HEK293 (cell line): ENCODE data around the gene MED14.

Experiments used
- CTCF ChIA-PET: fragments of 350-600 bp; formaldehyde crosslinking; extraction: SDS; loops from one replicate; lab custom pipeline; 2021; ENCODE audit warnings: antibody characterized with exemption; lab: Yijun Ruan, JAX
- POLR2A ChIA-PET: fragments of 300-600 bp; formaldehyde crosslinking; extraction: SDS; loops from one replicate; lab custom pipeline; 2020; ENCODE audit warnings: antibody characterized with exemption, inconsistent platforms; lab: Yijun Ruan, JAX
- H3K27ac ChIP-seq: fragments of 200-500 bp; sonication (Bioruptor generic); 2 replicates; pipeline ENCODE4 v1.5.1; 2014; ENCODE audit warnings: low read depth, low read length, control low read depth, inconsistent platforms; ENCODE audit errors: extremely low read depth
- H3K36me3 ChIP-seq, 2 experiments: fragments of 200-500 bp in 1 of 2; sonication (Bioruptor generic) in 1 of 2; 1 replicate in 1 of 2; 2 replicates in 1 of 2; pipeline ENCODE4 v1.5.1; 2014 to 2017; ENCODE audit warnings: inconsistent platforms in 2 of 2, low read length in 2 of 2; ENCODE audit not compliant: control insufficient read depth in 2 of 2, insufficient read depth in 1 of 2
- H3K4me1 ChIP-seq: fragments of 200-500 bp; sonication (Bioruptor generic); 2 replicates; pipeline ENCODE4 v1.5.1; 2014; ENCODE audit warnings: mild to moderate bottlenecking, low read length, inconsistent platforms; ENCODE audit not compliant: control insufficient read depth, insufficient read depth
- H3K4me3 ChIP-seq: 2 replicates; pipeline ENCODE4 v1.5.1; 2011; ENCODE audit warnings: low read depth, mild to moderate bottlenecking, control low read depth, low read length, moderate library complexity
- H3K9me3 ChIP-seq: fragments of 200-500 bp; sonication (Bioruptor generic); 2 replicates; pipeline ENCODE4 v1.5.1; 2014; ENCODE audit warnings: low read depth, low read length, inconsistent platforms; ENCODE audit not compliant: control insufficient read depth, insufficient read depth
- GLI4 ChIP-seq: fragments of 450-650 bp; formaldehyde crosslinking; IDR thresholded peaks from 2 replicates; pipeline ENCODE4 v1.5.1; 2016; ENCODE audit warnings: missing biosample characterization, missing genetic modification characterization
- INSM2 ChIP-seq: fragments of 450-650 bp; formaldehyde crosslinking; IDR thresholded peaks from 2 replicates; pipeline ENCODE4 v1.5.1; 2016; ENCODE audit warnings: missing biosample characterization, missing genetic modification characterization
- ZBTB17 ChIP-seq: fragments of 450-650 bp; formaldehyde crosslinking; IDR thresholded peaks from 2 replicates; pipeline ENCODE4 v1.5.1; 2016; ENCODE audit warnings: missing biosample characterization, missing genetic modification characterization
- ZFP41 ChIP-seq: fragments of 450-650 bp; formaldehyde crosslinking; IDR thresholded peaks from 2 replicates; pipeline ENCODE4 v1.5.1; 2016; ENCODE audit warnings: missing biosample characterization, missing genetic modification characterization, borderline replicate concordance
- ZNF211 ChIP-seq: fragments of 450-650 bp; formaldehyde crosslinking; IDR thresholded peaks from 2 replicates; pipeline ENCODE4 v1.5.1; 2016; ENCODE audit warnings: low read depth, missing biosample characterization, missing genetic modification characterization
- ZNF324 ChIP-seq: fragments of 450-650 bp; formaldehyde crosslinking; IDR thresholded peaks from 2 replicates; pipeline ENCODE4 v1.5.1; 2016; ENCODE audit warnings: missing biosample characterization, missing genetic modification characterization
- ZNF362 ChIP-seq: fragments of 450-650 bp; formaldehyde crosslinking; IDR thresholded peaks from 2 replicates; pipeline ENCODE4 v1.5.1; 2016; ENCODE audit warnings: missing biosample characterization, missing genetic modification characterization
- ZNF518A ChIP-seq: fragments of 450-650 bp; formaldehyde crosslinking; conservative IDR thresholded peaks from 2 replicates; pipeline ENCODE4 v1.5.1; 2016; ENCODE audit warnings: low read depth, missing biosample characterization, missing genetic modification characterization
- ZNF548 ChIP-seq: fragments of 450-650 bp; formaldehyde crosslinking; IDR thresholded peaks from 2 replicates; pipeline ENCODE4 v1.5.1; 2016; ENCODE audit warnings: missing biosample characterization, missing genetic modification characterization
- ZNF571 ChIP-seq: fragments of 450-650 bp; formaldehyde crosslinking; IDR thresholded peaks from 2 replicates; pipeline ENCODE4 v1.5.0; 2017; ENCODE audit warnings: missing biosample characterization, missing genetic modification characterization
- ZNF610 ChIP-seq: fragments of 450-650 bp; formaldehyde crosslinking; IDR thresholded peaks from 2 replicates; pipeline ENCODE4 v1.5.1; 2016; ENCODE audit warnings: missing biosample characterization, missing genetic modification characterization, borderline replicate concordance
- ZNF629 ChIP-seq: fragments of 450-650 bp; formaldehyde crosslinking; IDR thresholded peaks from 2 replicates; pipeline ENCODE4 v1.5.1; 2017; ENCODE audit warnings: missing biosample characterization, missing genetic modification characterization
- ZNF768 ChIP-seq: fragments of 450-650 bp; formaldehyde crosslinking; IDR thresholded peaks from 2 replicates; pipeline ENCODE4 v1.5.1; 2018; ENCODE audit warnings: missing biosample characterization, mild to moderate bottlenecking, missing genetic modification characterization
- ZSCAN23 ChIP-seq: fragments of 450-650 bp; formaldehyde crosslinking; IDR thresholded peaks from 2 replicates; pipeline ENCODE4 v1.5.1; 2016; ENCODE audit warnings: missing biosample characterization, missing genetic modification characterization
- TF ChIP-seq, protein P1 (sequence below): fragments of 450-650 bp; formaldehyde crosslinking; IDR thresholded peaks from 2 replicates; pipeline ENCODE4 v1.5.1; 2016; ENCODE audit warnings: missing biosample characterization, missing genetic modification characterization
- TF ChIP-seq, protein P2 (sequence below): fragments of 450-650 bp; formaldehyde crosslinking; IDR thresholded peaks from 2 replicates; pipeline ENCODE4 v1.5.1; 2016; ENCODE audit warnings: missing biosample characterization, missing genetic modification characterization

The MED14 gene

GRCh38 chrX:40644176-40644575 is 91.2 kb downstream of the MED14 start:
- H3K9me3 ChIP-seq: no peaks in the 10 kb centered on the region
- H3K27ac ChIP-seq: no peak overlapping the region
- H3K36me3 ChIP-seq: peaks cover 37 to 44% of the 10 kb centered on the region in 2 experiments
- POLR2A ChIA-PET: no interaction called here
- peaks cover 6% of the 10 kb centered on the region for H3K4me1 ChIP-seq
- H3K4me3 ChIP-seq: no peak overlapping the region
- TF ChIP-seq ZNF211 (no peak), ZNF362 (no peak), ZNF629 (tag by site-specific recombination) (no peak), INSM2 (tag by site-specific recombination) (no peak), ZSCAN23 (no peak), ZNF548 (tag by site-specific recombination) (no peak), ZNF768 (tag by site-specific recombination) (no peak)
- TF ChIP-seq, protein P1, sequence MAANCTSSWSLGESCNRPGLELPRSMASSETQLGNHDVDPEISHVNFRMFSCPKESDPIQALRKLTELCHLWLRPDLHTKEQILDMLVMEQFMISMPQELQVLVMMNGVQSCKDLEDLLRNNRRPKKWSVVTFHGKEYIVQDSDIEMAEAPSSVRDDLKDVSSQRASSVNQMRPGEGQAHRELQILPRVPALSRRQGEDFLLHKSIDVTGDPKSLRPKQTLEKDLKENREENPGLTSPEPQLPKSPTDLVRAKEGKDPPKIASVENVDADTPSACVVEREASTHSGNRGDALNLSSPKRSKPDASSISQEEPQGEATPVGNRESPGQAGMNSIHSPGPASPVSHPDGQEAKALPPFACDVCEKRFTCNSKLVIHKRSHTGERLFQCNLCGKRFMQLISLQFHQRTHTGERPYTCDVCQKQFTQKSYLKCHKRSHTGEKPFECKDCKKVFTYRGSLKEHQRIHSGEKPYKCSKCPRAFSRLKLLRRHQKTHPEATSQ (tag by site-specific recombination): no peak
- TF ChIP-seq, protein P2, sequence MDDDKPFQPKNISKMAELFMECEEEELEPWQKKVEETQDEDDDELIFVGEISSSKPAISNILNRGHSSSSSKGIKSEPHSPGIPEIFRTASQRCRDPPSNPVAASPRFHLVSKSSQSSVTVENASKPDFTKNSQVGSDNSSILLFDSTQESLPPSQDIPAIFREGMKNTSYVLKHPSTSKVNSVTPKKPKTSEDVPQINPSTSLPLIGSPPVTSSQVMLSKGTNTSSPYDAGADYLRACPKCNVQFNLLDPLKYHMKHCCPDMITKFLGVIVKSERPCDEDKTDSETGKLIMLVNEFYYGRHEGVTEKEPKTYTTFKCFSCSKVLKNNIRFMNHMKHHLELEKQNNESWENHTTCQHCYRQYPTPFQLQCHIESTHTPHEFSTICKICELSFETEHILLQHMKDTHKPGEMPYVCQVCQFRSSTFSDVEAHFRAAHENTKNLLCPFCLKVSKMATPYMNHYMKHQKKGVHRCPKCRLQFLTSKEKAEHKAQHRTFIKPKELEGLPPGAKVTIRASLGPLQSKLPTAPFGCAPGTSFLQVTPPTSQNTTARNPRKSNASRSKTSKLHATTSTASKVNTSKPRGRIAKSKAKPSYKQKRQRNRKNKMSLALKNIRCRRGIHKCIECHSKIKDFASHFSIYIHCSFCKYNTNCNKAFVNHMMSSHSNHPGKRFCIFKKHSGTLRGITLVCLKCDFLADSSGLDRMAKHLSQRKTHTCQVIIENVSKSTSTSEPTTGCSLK (tag by site-specific recombination): no peak
- CTCF ChIA-PET: no interaction called here

GRCh38 chrX:40637687-40638086 is 97.7 kb downstream of the MED14 start:
- no peaks in the 10 kb centered on the region for H3K9me3 ChIP-seq
- H3K4me3 ChIP-seq: no peak overlapping the region
- TF ChIP-seq ZNF518A (no peak), ZFP41 (tag by site-specific recombination) (no peak), ZNF324 (tag by site-specific recombination) (no peak), ZBTB17 (no peak), ZNF610 (tag by site-specific recombination) (no peak), GLI4 (tag by site-specific recombination) (no peak), ZNF571 (no peak)
- TF ChIP-seq, protein P1 (tag by site-specific recombination): no peak
- H3K36me3 ChIP-seq: peaks cover 57 to 92% of the 10 kb centered on the region in 2 experiments
- H3K4me1 ChIP-seq: no peaks in the 10 kb centered on the region
- ChIA-PET CTCF (interaction anchor here (0.7 to 1.5 kb wide), 2 partner anchors 70 to 94 kb away, joined by 3 read pairs; no protein-coding TSS in a partner anchor), POLR2A (no interaction called here)
- H3K27ac ChIP-seq: no peak overlapping the region
